Heart left ventricle (tissue), 16 donors: Measurements from ENCODE around the gene SLC7A7. TPM values are rescaled to one million over a fixed set of nuclear protein-coding genes. Genes with fewer than 3 reads are reported as not detected.

Experiments
- ATAC-seq, 4 donors: fragments of 200-7000 bp; cut with Tn5 transposase; one replicate each; pipeline ENCODE4 v1.9.1; 2020 to 2022; ENCODE audit warnings: moderate library complexity in 4 of 4, mild to moderate bottlenecking in 3 of 4, moderate number of reproducible peaks in 1 of 4
- DNase-seq, 5 donors: peaks; one replicate each; pipeline ENCODE4 v3.0.0-alpha.2; 2020
- H3K27ac ChIP-seq, 12 donors: fragments of 200-600 bp; sonication (generic) in 4 of 12; one replicate each; pipeline versions ENCODE4 v1.5.0 to v1.8.0; 2016 to 2022; ENCODE audit warnings: mild to moderate bottlenecking in 2 of 12
- H3K27me3 ChIP-seq, 9 donors: fragments of 200-600 bp; sonication (generic) in 2 of 9; one replicate each; pipeline versions ENCODE4 v1.5.1 to v1.8.0; 2016 to 2022; ENCODE audit warnings: mild to moderate bottlenecking in 3 of 9
- H3K36me3 ChIP-seq, 9 donors: fragments of 200-600 bp; sonication (generic) in 2 of 9; one replicate each; pipeline versions ENCODE4 v1.5.0 to v1.8.0; 2018 to 2022; ENCODE audit warnings: mild to moderate bottlenecking in 2 of 9
- H3K4me1 ChIP-seq, 12 donors: fragments of 200-600 bp; sonication (generic) in 4 of 12; one replicate each; pipeline versions ENCODE4 v1.5.0 to v1.8.0; 2016 to 2022; ENCODE audit warnings: mild to moderate bottlenecking in 3 of 12
- H3K4me3 ChIP-seq, 12 donors: fragments of 200-600 bp; sonication (generic) in 4 of 12; one replicate each; pipeline versions ENCODE4 v1.5.0 to v1.8.0; 2017 to 2022; ENCODE audit warnings: mild to moderate bottlenecking in 9 of 12, moderate library complexity in 4 of 12
- H3K9me3 ChIP-seq, 12 donors: fragments of 200-600 bp; sonication (generic) in 4 of 12; one replicate each; pipeline versions ENCODE4 v1.5.0 to v1.8.0; 2016 to 2022; ENCODE audit warnings: mild to moderate bottlenecking in 1 of 12
- CTCF ChIP-seq, 12 donors: fragments of 200-600 bp; sonication (generic) in 4 of 12; IDR thresholded peaks; one replicate each; pipeline versions ENCODE4 v1.5.0 to v1.8.0; 2018 to 2022; ENCODE audit warnings: antibody characterized with exemption in 12 of 12, mild to moderate bottlenecking in 5 of 12
- POLR2A ChIP-seq, 2 donors: fragments of 450-650 bp; IDR thresholded peaks; one replicate each; pipeline ENCODE4 v1.6.1; 2017; ENCODE audit warnings: antibody characterized with exemption in 2 of 2, mild to moderate bottlenecking in 2 of 2, moderate library complexity in 2 of 2
- WGBS, 4 donors: extraction: QIAGEN DNeasy Blood & Tissue Kit in 2 of 4; methylation state at CpG; one replicate each; pipeline versions ENCODE4 v1.1.5 to v1.1.7; 2013 to 2018; 5-methylcytosine and 5-hydroxymethylcytosine counted together
- intact Hi-C, 10 donors: fragments of 100-400 bp; cut with DNase I; formaldehyde crosslinking; loops; one replicate each; pipeline versions ENCODE4 v1.11.1 to v1.14.2; 2022
- polyA plus RNA-seq, 2 donors: library from polyadenylated mRNA; stranded (reverse); fragments of 200-250 nt; gene quantifications; one replicate each; pipeline ENCODE4 v1.2.3, GENCODE V29; 2013
- total RNA-seq, 9 donors: library from RNA; depleted of rRNA in 2 of 9; stranded (reverse); fragments of >200 nt in 2 of 9; fragmentation: NEBNext Ultra II Directional in 3 of 9; extraction: Animal tissue kit (Norgen Biotek cat#: 25700) in 3 of 9; gene quantifications; one replicate each; pipeline versions ENCODE4 v1.1.0 to v1.2.4, GENCODE V29; 2016 to 2023
- donor health status: ischemic (EF 13 %, LVEDD 7.1; RV severe dilation, severe dysfunction).
- donor health status: healthy with polysubstance abuse.
- donor health status: DM: no; HTN: yes; CAD: no.
- donor health status: DM: no; HTN: no; CAD: no.
- donor health status: ischemic (EF 25% LVEDD 6.9; RV normal size, moderate dysfunction).
- donor health status: ischemic (EF 25% LVEDD 5.7; RV mildly dilated, moderate dysfunction).
- donor health status: healthy.
- donor health status: DM: yes; HTN: yes; CAD: no.
- donor health status: ischemic (EF 35%, LVEDD 5.7; RV mildly dilated, moderate dysfunction).
- donor health status: nonischemic (EF 11% LVEDD 7.7; RV severe dilation, severe dysfunction).
- donor health status: DM: yes; HTN: yes; CAD: no.
- donor health status: PGD.
- donor health status: ischemic (EF 29% LVEDD 5.4; RV normal size, mild dysfunction).
- donor health status: nonischemic (EF 23%, LVEDD 6.1; RV moderate dilation, normal function).

Gene SLC7A7
- total and polyA plus RNA-seq, 11 donors, result 1.3 to 28.0 (median 3.8) TPM

GRCh38 chr14:22839159-22839779 lies 24.0 kb upstream of the SLC7A7 start:
- intact Hi-C loops, result loop anchor here in 1 of 10 donors (10.0 kb wide), 1 partner anchor 76 kb away; the partner anchor contains the start of gene RBM23

GRCh38 chr14:22838631-22839041 lies 23.4 kb upstream of the SLC7A7 start:
- 44 to 71% (median 56%) methylated on average over 6 of the region's 6 CpGs for WGBS, 4 donors
- no peaks in the 10 kb centered on the region for H3K27me3 ChIP-seq
- H3K36me3 ChIP-seq, result peaks cover 0 to 48% (median 41%) of the 10 kb centered on the region in 9 donors
- TF ChIP-seq CTCF (IDR thresholded peaks at IDR 0.05), result no peak
- TF ChIP-seq POLR2A (IDR thresholded peaks at IDR 0.05), result no peak
- H3K27ac ChIP-seq, result peak overlapping the region in 11 of 12 donors; percentile 81 to 98 (median 92)
- ATAC-seq, result peak; percentile 12 to 41 (median 20)
- H3K9me3 ChIP-seq, result no peaks in the 10 kb centered on the region
- intact Hi-C loops, result loop anchor here in 1 of 10 donors (10.0 kb wide), 1 partner anchor 76 kb away; the partner anchor contains the start of gene RBM23
- DNase-seq, result peak in 3 of 5 donors; percentile 43 to 72 (median 45)
- H3K4me3 ChIP-seq, result peak overlapping the region in 10 of 12 donors; percentile 70 to 99 (median 82)
- H3K4me1 ChIP-seq, result peaks cover 0 to 37% (median 18%) of the 10 kb centered on the region in 12 donors

More at GRCh38 chr14:22839159-22839779, 24.0 kb upstream of the SLC7A7 start:
- Histone ChIP-seq H3K4me1 (peaks cover 0 to 37% (median 18%) of the 10 kb centered on the region in 12 donors), H3K4me3 (peak overlapping the region in 9 of 12 donors; percentile 70 to 99 (median 82)), H3K36me3 (peaks cover 0 to 48% (median 40%) of the 10 kb centered on the region in 9 donors), H3K9me3 (no peaks in the 10 kb centered on the region), H3K27me3 (no peaks in the 10 kb centered on the region), H3K27ac (peak overlapping the region in 10 of 12 donors; percentile 81 to 98 (median 92))
- no peak for DNase-seq
- no peak for ATAC-seq
- 59 to 80% (median 63%) methylated on average over 6 of the region's 6 CpGs for WGBS, 4 donors
- TF ChIP-seq POLR2A (IDR thresholded peaks at IDR 0.05), result no peak
- no peak for TF ChIP-seq CTCF (IDR thresholded peaks at IDR 0.05)

- 26 to 41% (median 37%) methylated on average over 23 to 25 of the region's 25 CpGs for WGBS, 4 donors
Measured at GRCh38 chr14:22837750-22838538, 22.7 kb upstream of the SLC7A7 start.

More at GRCh38 chr14:22837750-22838538, 22.7 kb upstream of the SLC7A7 start:
- H3K36me3 ChIP-seq, result peaks cover 0 to 48% (median 39%) of the 10 kb centered on the region in 9 donors
- no peaks in the 10 kb centered on the region for H3K27me3 ChIP-seq
- ATAC-seq (peak in 3 of 4 donors; percentile 38 to 53 (median 39)), DNase-seq (peak in 4 of 5 donors; percentile 44 to 70 (median 60))
- peak overlapping the region; percentile 81 to 98 (median 92) for H3K27ac ChIP-seq
- intact Hi-C loops, result loop anchor here in 3 of 10 donors (2.0 to 10.0 kb wide), 2 partner anchors 15 to 77 kb away; partner anchors contain the start of gene RBM23 (in 1 of the 3)
- peaks cover 0 to 37% (median 18%) of the 10 kb centered on the region in 12 donors for H3K4me1 ChIP-seq
- no peaks in the 10 kb centered on the region for H3K9me3 ChIP-seq
- TF ChIP-seq POLR2A (IDR thresholded peaks at IDR 0.05) (no peak), CTCF (IDR thresholded peaks at IDR 0.05) (no peak)
- peak overlapping the region; percentile 56 to 99 (median 82) for H3K4me3 ChIP-seq
